GM19438 (cell line): ENCODE results near the gene ZBTB42.

Experiments
- ATAC-seq: cut with Tn5 transposase; IDR thresholded peaks from one replicate; pipeline ENCODE4 v1.9.1; 2021; ENCODE audit warnings: low read depth; ENCODE audit not compliant: unreplicated experiment

Gene ZBTB42

GRCh38 chr14:104793703-104793959, 7.3 kb upstream of the ZBTB42 start:
- ATAC-seq = no peak

- ATAC-seq = no peak
Measured at GRCh38 chr14:104794099-104794498, 6.8 kb upstream of the ZBTB42 start.

- ATAC-seq = no peak
Measured at GRCh38 chr14:104794631-104794992, 6.3 kb upstream of the ZBTB42 start.

DNA sequence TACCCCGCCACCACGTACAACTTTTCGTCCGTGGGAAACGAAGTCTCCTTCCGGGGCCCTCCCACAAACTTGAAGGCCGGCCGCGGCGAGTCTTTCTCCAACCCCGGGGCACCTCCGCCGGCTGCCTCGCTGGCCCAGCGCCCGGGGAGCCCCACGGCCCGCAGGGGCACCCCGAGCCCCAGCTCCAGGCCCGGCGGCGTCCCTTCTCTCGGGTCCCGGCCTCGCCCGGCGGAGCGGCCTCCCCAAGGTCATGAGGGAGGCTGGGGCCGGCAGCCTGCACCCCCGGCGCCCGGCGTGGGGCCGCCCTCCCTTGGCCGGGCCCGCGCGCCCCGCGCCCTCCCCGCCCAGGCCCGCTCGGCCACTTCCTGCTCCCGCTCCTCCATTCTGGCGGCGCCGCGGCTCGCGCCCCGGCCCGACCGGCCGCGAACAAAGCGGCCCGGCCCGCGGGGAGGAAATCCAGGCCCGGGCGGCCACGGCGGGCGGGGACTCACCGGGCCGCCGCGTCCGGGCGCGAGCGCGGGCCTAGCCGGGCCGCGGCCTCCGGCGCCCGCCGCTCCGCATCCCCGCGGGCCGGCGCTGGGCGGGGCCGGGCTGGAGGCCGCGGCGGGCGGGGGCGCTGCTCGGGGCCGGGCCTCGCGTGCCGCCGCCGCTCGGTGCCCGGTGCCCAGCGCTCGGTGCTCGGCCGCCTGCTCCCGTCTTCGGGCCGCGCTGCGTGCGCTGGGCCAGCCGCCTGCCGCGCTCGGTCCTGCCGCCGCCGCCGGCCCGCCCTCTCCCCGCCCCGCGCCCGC, 5.7 kb upstream of the ZBTB42 start, which contains the start of gene AKT1:
Gene AKT1 (minus strand): TSS at position 756 of the 788 bp plus-strand sequence. CDS start 3,105 bp downstream, outside the sequence.
- ATAC-seq = no peak

DNA sequence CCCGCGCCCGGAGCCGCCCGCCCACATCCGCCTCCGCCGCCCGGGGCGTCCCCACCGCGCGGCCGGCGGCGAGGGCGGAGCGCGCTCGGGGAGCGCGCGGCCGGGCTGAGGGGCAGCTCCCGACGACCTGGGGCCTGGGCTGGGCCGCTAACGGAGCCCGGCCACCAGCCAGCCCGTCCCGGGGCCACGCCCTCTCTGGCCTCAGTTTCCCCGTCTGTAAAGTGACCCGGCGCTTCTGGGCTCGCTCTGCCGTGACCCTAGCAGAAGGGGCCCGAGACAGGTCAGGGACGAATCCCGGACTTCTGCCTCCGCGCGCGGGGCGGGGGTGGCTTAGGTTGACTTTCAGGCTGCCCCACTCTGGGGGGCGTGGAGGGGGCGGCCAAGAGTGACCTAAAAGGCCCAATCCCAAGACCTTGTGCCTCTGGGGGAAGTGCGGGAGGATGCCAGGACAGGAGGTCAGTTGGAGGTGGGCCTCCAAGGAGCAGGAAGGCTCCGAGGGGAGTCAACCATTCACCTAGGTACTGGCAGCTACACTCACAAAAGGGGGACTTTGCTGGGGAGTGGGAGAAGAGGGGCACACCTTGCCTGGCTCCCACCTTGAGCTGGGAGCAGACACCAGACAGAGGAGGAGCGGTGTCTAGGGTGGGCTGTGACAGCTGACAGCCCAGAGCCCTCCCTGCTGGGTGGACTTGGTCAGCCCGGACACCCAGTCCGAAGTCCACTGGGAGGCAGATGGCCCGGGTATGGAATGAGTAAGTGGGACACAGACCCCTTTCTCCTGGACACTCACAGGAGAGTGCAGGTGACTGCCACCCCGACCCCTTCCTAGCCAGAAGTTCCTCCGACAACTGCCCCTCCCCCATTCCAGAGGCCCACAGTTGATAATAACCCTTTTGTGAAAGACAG, 4.9 kb upstream of the ZBTB42 start:
- no peak for ATAC-seq

DNA sequence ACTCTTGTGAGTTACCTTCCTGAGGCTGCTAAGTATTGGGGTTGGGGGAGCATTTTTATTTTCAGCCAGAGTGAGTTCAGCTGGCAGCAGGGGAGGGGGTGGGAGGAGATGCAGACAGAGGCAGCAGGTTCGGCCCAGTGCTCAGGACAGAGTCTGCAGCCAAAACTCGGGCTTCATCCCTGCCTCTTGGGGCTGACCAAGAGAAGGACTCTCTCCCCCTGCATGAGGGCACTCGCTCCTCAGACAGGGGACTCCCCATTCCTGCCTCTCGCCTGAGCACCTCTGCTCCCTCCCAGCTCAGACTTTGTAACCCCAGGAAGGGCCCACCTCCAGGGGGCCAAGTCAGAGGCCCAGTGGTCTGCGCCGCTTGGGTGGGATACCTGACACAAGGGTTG, 4.2 kb upstream of the ZBTB42 start:
- ATAC-seq = no peak

- ATAC-seq = no peak
Measured at GRCh38 chr14:104797115-104798044, 3.5 kb upstream of the ZBTB42 start.

DNA sequence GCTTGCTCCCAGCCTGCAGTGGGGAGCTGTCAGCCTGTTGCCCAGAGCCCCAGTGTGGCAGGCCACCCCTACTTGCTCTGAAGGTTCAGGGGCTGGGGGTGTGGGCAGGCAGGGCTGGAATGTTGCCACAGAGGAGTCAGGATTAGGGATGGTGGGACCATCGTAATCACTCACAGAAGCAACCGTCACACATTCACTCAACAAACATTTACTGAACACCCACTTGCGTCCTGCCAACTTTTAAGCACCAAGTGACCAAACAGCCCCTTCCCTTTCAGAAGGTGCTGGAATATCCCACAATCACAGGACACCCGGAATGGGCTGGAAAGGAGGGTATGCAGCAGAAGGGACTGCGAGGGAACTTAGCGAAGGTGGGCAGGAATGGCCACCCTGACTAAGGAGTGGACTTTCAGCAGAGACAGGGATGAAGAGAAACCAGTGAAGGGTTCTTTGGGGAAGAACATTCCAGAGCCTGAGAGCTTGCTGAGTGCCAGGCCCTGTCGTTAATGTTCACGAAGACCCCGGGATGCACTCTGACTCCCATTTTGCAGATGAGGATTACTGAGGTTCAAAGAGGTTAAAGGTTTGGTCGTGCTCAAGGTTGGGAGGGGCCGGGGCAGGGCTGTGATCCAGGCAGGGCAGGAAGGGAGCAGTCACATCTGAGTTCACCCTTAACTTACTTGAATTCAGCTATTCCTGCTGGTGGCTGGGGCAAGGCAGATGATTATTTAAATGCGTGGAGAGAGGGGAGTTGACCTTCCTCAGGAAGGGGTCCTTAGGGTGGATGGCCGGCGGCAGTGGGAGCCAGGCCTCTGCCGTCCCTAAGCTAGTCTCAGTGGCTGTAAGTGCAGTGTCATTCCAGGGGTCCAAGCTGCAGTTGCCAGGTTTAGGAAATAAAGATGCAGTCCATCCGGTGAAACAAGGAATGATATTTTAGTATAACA, 2.3 kb upstream of the ZBTB42 start:
- ATAC-seq = no peak

DNA sequence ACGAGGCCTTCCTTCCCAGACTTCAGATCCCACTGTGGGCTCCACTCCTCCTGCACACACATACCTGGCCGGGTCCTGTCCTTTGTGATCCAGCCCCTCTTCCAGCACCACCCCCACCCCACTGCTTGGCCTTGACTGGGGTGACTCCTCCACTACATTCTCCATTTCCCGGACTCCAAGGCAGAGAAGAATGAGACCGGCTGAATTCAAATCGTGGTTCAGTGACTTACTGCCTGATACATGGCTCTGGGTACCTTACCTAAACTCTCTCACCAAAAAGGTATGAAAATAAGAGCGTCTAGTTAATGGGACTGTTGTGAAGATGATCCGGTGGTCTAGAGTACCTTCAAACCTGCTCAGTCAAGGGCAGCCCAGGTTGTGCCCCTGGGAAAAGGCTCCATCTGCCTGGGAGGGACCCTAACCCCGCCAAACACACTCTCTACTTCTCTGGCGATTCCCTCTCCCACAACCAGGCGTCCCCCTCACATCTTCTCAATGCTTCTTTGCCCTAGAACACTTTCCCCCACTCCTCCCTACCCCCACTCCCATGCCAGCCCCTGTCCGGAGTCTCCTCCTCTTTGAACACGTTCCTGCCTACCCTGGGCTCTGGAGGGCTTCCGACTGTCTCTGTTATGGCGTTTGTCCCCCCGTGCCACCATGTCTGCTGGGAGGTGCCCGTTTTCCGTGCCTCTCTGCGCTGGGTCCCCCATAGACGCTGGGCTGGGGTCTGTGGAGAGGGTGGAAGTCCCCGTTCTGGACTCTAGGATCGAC, 1.5 kb upstream of the ZBTB42 start:
- ATAC-seq = no peak

- ATAC-seq = peak; percentile 62
Measured at GRCh38 chr14:104800015-104800770, 708 bp upstream of the ZBTB42 start.

DNA sequence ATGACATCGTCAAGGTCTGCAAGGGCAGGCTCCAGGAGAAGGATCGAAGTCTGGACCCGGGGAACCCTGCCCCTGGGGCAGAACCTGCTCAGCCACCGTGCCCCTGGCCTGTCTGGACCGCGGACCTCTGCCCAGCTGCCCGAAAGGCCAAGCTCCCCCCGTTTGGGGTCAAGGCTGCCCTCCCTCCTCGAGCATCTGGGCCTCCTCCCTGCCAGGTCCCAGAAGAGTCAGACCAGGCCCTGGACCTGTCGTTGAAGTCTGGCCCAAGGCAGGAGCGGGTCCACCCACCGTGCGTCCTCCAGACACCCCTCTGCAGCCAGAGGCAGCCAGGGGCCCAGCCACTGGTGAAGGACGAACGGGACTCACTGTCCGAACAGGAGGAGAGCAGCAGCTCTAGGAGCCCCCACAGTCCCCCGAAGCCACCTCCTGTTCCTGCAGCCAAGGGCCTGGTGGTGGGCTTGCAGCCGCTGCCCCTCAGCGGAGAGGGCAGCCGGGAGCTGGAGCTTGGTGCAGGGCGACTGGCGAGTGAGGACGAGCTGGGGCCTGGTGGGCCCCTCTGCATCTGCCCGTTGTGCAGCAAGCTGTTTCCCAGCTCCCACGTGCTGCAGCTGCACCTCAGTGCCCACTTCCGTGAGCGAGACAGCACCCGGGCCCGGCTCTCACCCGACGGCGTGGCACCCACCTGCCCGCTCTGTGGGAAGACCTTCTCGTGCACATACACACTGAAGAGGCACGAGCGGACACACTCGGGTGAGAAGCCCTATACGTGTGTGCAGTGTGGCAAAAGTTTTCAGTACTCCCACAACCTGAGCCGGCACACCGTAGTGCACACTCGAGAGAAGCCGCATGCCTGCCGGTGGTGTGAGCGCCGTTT, 856 bp downstream of the ZBTB42 start:
- no peak for ATAC-seq

DNA sequence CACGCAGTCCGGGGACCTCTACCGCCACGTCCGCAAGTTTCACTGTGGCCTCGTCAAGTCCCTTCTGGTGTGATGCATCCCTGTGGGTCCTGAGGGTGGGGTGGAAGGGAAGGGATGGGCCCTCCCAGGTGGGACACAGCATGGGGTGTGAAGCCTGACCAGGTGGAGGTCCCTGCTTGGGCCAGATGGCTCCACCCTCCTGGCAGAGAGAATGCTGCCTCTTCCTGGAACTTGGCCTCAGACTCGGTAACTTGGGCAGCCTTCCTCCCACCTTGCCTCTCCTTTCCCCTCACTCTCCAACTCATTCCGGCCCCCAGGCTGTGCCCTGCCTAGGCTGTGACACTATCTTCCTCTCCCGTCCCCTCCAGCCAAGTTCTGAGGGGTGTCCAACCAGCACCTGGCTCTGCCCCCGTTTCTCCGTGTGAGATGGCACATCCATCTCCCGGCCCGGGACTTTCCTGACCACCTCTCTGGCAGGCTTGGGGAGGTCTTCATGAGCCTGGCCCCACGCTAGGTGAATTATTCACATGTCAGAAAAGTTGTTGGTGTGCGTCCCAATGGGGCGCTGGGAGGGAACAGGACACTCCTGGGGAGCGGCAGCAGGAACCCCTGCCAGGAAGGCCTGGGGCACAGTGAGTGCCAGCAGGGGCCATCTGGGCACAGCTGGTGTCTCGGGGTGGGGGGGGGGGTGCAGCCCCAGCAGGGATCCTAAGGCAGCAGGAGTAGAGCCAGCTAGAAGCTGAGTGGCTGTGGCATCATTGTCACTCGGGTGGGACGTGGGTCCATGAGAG, 1.7 kb downstream of the ZBTB42 start:
- no peak for ATAC-seq

- no peak for ATAC-seq
Measured at GRCh38 chr14:104803280-104803911, 2.5 kb downstream of the ZBTB42 start.

DNA sequence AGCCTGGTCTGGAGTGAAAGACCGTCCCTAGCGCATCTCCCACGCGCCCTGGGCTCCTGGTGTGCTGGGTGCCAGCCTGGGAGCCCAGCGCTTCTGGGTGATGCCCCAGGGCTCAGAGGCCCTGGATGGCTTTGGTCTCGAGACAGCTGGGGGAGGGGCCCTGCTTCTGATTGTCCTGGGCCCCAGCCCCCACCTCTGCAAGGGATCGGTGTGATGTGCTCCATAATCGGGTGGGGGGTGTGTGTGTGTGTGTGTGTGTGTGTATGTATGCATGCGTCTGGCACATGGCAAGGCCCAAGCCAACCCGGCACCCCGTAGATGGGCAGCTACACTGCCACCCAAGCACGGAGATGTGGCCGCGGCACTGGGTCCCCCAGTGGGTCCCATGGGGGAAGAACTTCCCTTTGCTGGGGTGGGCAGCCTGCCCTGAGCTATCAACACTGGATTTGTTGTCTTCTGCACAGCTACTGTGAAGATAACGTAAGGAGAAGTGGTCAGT, 3.1 kb downstream of the ZBTB42 start:
- ATAC-seq = no peak

DNA sequence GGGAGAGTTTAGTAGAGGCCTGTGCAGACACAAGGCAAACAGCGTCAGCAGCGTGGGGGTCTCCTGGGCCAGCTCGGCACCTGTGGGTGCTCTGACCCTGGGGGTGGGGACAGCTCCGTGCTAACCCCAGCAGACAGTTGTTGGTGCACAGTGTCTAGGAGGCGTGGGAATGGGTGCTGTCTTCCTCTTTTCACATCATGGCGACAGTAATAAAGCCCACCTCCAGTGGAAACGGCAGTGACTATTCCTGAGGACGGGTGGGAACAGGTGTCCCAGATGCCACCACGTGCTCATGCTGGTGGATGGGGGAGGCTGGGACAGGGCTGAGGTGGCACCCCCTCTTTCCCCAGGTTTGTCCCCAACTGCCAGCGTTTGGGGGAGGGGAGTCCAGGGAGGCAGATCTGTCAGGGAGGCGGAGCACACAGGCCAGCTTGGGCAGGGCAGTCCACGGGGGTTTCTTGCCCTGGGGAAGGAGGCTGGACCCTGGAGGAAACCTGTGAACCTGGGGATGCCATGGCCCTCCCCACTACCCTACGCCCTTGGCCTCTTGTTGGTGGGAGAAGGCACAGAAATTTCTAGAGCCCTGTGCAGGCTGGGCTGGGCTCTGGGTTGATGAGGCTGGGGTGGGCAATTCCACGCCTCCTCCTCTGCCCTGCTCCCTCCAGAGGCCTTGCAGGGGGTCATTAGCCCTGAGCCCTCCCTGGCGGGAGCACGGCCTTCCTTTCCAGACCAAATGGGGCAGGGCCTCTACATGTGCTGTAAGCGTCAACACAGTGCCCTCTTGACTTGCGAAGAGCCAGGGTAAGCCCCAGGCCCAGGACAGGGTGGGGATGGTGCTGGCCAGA, 3.8 kb downstream of the ZBTB42 start:
- ATAC-seq = no peak
